Neural cell (in vitro differentiated cells): ENCODE measurements around the gene APBB2.

ENCODE experiments used
- CTCF ChIP-seq: fragments of 450-650 bp; IDR thresholded peaks from 2 replicates; pipeline ENCODE4 v1.5.1; 2014; ENCODE audit warnings: antibody characterized with exemption, mild to moderate bottlenecking, moderate library complexity; ENCODE audit not compliant: poor library complexity, severe bottlenecking
- EZH2 ChIP-seq: fragments of 200-600, 300-800 bp; shearing (Covaris generic), sonication (generic); IDR thresholded peaks from 2 replicates; pipeline ENCODE4 v1.6.1; 2014; ENCODE audit warnings: antibody characterized with exemption, low read length, borderline replicate concordance, mild to moderate bottlenecking; ENCODE audit not compliant: insufficient read depth, poor library complexity, severe bottlenecking
- POLR2AphosphoS5 ChIP-seq: IDR thresholded peaks from 2 replicates; pipeline ENCODE4 v1.6.1; 2012
- SMC3 ChIP-seq: fragments of 450-650 bp; conservative IDR thresholded peaks from 2 replicates; pipeline ENCODE4 v1.6.1; 2014; ENCODE audit warnings: antibody characterized with exemption, mild to moderate bottlenecking, moderate library complexity; ENCODE audit not compliant: poor library complexity
- TAF1 ChIP-seq: IDR thresholded peaks from 2 replicates; pipeline ENCODE4 v1.6.1; 2012; ENCODE audit warnings: low read depth

DNA sequence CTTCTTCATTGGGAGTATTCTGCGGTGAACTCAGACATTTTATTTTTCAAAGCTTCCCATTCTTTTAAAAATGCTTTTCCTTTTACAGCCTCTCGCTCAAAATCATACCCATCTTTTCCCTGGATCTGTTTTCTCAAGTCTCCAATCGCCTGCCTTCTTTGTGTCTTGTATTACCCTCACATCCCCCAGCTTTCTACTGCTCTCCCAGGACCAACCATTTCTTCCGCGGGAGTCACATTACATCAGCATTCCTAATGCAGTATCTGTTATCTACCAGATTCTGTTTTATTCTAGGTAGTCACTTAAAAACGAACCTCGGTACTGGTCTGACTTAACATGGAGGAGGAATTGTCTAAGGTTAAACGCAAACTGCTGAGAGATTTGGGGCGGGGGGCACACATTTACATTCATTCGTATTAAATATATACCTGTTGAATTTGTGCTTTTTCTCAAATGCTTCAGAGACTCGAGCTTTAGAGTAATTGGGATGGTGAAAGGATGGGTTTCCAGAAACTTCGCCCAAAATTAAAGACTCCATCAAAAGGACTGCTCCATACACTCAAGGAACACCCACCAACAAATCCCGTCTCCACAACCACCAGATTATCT lies 41.9 kb upstream of the APBB2 start:
- no peak for TF ChIP-seq POLR2AphosphoS5
- TF ChIP-seq TAF1 = no peak
- TF ChIP-seq EZH2 = no peak
- no peak for TF ChIP-seq SMC3
- TF ChIP-seq CTCF = no peak
